ENCODE data around the gene LYSMD3. TPM values are rescaled to one million over a fixed set of nuclear protein-coding genes. Genes with fewer than 3 reads are reported as not detected.

LYSMD3 gene
- total and polyA plus RNA-seq, 8 donors: 3.9 to 27.0 (median 7.8) TPM

DNA sequence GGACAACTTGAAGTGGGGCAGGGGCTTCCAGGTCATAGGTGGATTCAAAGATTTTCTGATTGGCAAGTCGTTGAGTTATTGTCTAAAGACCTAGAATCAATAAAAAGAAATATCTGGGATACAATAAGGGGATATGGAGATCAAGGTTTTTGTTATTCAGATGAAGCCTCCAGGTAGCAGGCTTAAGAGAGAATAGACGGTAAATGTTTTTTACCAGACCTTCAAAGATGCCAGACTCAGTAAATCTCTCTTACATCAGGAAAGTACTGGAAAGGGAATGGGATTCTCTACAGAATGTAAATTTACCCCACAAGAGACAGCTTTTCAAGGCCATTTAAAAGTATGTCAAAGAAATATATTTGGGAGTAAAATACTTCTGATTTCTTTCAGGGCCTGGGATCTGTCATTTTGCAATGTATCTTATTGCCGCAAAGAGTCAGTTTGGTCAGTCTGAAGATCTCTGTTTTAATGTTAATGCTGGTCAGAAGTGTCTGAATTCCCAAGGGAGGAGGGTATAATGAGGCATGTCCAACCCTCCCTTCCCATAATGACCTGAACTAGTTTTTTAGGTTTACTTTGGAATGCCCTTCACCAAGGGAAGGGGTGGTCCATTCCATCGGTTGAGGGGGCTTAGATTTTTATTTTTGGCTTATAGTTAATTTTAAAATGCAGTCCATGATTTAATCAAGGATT lies 13.6 kb upstream of the LYSMD3 start:
- intact Hi-C loops (cut with DNase I; ENCODE audit: low total_unique reads): no loop called here
- H3K27ac ChIP-seq: no peak overlapping the region
- H3K9me3 ChIP-seq: no peaks in the 10 kb centered on the region
- WGBS, 5 donors: 57 to 76% (median 60%) methylated on average over 4 of the region's 4 CpGs
- H3K4me3 ChIP-seq: no peak overlapping the region
- TF ChIP-seq EP300 (IDR thresholded peaks at IDR 0.05) (no peak), POLR2AphosphoS5 (IDR thresholded peaks at IDR 0.05) (no peak), POLR2A (IDR thresholded peaks at IDR 0.05) (no peak)
- TF ChIP-seq, protein P1, sequence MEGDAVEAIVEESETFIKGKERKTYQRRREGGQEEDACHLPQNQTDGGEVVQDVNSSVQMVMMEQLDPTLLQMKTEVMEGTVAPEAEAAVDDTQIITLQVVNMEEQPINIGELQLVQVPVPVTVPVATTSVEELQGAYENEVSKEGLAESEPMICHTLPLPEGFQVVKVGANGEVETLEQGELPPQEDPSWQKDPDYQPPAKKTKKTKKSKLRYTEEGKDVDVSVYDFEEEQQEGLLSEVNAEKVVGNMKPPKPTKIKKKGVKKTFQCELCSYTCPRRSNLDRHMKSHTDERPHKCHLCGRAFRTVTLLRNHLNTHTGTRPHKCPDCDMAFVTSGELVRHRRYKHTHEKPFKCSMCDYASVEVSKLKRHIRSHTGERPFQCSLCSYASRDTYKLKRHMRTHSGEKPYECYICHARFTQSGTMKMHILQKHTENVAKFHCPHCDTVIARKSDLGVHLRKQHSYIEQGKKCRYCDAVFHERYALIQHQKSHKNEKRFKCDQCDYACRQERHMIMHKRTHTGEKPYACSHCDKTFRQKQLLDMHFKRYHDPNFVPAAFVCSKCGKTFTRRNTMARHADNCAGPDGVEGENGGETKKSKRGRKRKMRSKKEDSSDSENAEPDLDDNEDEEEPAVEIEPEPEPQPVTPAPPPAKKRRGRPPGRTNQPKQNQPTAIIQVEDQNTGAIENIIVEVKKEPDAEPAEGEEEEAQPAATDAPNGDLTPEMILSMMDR (IDR thresholded peaks at IDR 0.05): no peak
- no peak for DNase-seq
- H3K36me3 ChIP-seq: no peaks in the 10 kb centered on the region
- H3K4me1 ChIP-seq: peaks cover 0 to 9% (median 1%) of the 10 kb centered on the region in 4 donors
- H3K27me3 ChIP-seq: peaks cover 0 to 40% (median 4%) of the 10 kb centered on the region in 3 donors

DNA sequence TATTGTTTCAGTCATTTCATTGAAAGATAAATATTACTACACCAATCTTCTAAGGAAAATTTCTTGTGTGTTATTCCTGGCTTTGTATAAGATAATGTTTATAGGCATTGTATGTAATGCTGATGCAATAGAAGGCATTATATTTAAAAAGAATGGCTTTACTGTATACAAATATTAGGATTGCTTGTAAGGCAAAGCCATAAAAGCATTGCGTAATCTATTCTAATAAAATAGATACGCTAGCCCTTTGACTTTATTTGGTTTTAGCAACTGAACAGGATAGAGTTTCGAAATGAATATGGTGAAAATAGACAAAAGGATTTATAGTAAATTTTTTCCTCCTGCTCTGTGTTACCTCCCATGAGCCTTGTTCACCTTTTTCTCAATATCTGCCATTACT lies 5.5 kb upstream of the LYSMD3 start:
- no peak overlapping the region for H3K27ac ChIP-seq
- no peak for DNase-seq
- no peaks in the 10 kb centered on the region for H3K9me3 ChIP-seq
- intact Hi-C loops (cut with DNase I; ENCODE audit: low total_unique reads): loop anchor here (5.0 kb wide), 1 partner anchor 98 kb away; no protein-coding TSS in a partner anchor
- WGBS, 5 donors: 31 to 57% (median 47%) methylated on average over 3 of the region's 3 CpGs
- no peak for TF ChIP-seq POLR2AphosphoS5 (IDR thresholded peaks at IDR 0.05)
- TF ChIP-seq POLR2A (IDR thresholded peaks at IDR 0.05): no peak
- no peak for TF ChIP-seq EP300 (IDR thresholded peaks at IDR 0.05)
- TF ChIP-seq, protein P1 (IDR thresholded peaks at IDR 0.05): no peak
- H3K36me3 ChIP-seq: no peaks in the 10 kb centered on the region
- H3K4me1 ChIP-seq: peaks cover 9 to 12% (median 11%) of the 10 kb centered on the region in 4 donors
- peaks cover 0 to 35% (median 6%) of the 10 kb centered on the region in 3 donors for H3K27me3 ChIP-seq
- no peak overlapping the region for H3K4me3 ChIP-seq

- no peak for DNase-seq
- no peak overlapping the region for H3K27ac ChIP-seq
- 58 to 75% (median 66%) methylated on average over 3 of the region's 3 CpGs for WGBS, 5 donors
- TF ChIP-seq POLR2AphosphoS5 (IDR thresholded peaks at IDR 0.05) (no peak), POLR2A (IDR thresholded peaks at IDR 0.05) (no peak), EP300 (IDR thresholded peaks at IDR 0.05) (no peak)
- TF ChIP-seq, protein P1 (IDR thresholded peaks at IDR 0.05): no peak
- no peaks in the 10 kb centered on the region for H3K9me3 ChIP-seq
- no peaks in the 10 kb centered on the region for H3K36me3 ChIP-seq
- intact Hi-C loops (cut with DNase I; ENCODE audit: low total_unique reads): loop anchor here (5.0 kb wide), 1 partner anchor 96 kb away; no protein-coding TSS in a partner anchor
- H3K27me3 ChIP-seq: peaks cover 0 to 35% (median 6%) of the 10 kb centered on the region in 3 donors
- no peak overlapping the region for H3K4me3 ChIP-seq
- peaks cover 9 to 13% (median 12%) of the 10 kb centered on the region in 4 donors for H3K4me1 ChIP-seq
Measured at GRCh38 chr5:90533794-90534193, 4.4 kb upstream of the LYSMD3 start.

- H3K27ac ChIP-seq: peak overlapping the region in 1 of 5 donors; percentile 94
- TF ChIP-seq EP300 (IDR thresholded peaks at IDR 0.05) (no peak), POLR2AphosphoS5 (IDR thresholded peaks at IDR 0.05) (no peak), POLR2A (IDR thresholded peaks at IDR 0.05) (no peak)
- TF ChIP-seq, protein P1 (IDR thresholded peaks at IDR 0.05): no peak
- 44 to 52% (median 49%) methylated on average over 9 of the region's 9 CpGs for WGBS, 5 donors
- peaks cover 0 to 35% (median 6%) of the 10 kb centered on the region in 3 donors for H3K27me3 ChIP-seq
- peak overlapping the region in 2 of 4 donors; percentile 67 to 85 for H3K4me3 ChIP-seq
- H3K9me3 ChIP-seq: no peaks in the 10 kb centered on the region
- H3K4me1 ChIP-seq: peaks cover 17 to 41% (median 34%) of the 10 kb centered on the region in 4 donors
- no peaks in the 10 kb centered on the region for H3K36me3 ChIP-seq
- peak in 1 of 2 donors; percentile 9 for DNase-seq
- intact Hi-C loops (cut with DNase I; ENCODE audit: low total_unique reads): loop anchor here (5.0 kb wide), 1 partner anchor 94 kb away; no protein-coding TSS in a partner anchor
Measured at GRCh38 chr5:90530736-90531487, 1.5 kb upstream of the LYSMD3 start.

Measured in stomach (tissue), 9 donors.